GM23248 (cell line): ENCODE data around the gene RBBP6.

Source experiments
- EZH2 ChIP-seq: fragments of 200-600 bp; sonication (generic); IDR thresholded peaks from 2 replicates; pipeline ENCODE4 v1.6.1; 2018; ENCODE audit warnings: antibody characterized with exemption, mild to moderate bottlenecking; ENCODE audit not compliant: insufficient read depth, poor library complexity, severe bottlenecking
- EZH2phosphoT487 ChIP-seq: fragments of 200-600 bp; sonication (generic); IDR thresholded peaks from 2 replicates; pipeline ENCODE4 v1.6.1; 2018; ENCODE audit warnings: antibody characterized with exemption, moderate library complexity, mild to moderate bottlenecking, low read depth; ENCODE audit not compliant: insufficient read depth

DNA sequence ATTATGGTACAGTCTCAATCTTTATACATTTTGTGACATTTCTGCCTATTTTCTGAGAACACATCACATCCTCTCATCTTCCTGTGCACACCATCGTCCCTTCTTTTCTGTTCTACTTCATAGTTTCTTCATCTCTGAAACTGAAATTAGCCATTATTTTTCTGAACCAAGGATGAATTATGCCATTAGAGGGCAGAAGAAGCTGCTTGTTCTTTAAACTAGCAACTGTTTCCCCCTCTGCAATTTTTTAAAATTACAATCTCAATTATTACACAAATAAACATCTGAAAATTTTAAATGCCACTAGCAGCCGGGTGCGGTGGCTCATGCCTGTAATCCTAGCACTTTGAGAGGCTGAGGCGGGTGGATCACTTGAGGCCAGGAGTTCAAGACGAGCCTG is 41.3 kb downstream of the RBBP6 start:
- no peak for TF ChIP-seq EZH2
- TF ChIP-seq EZH2phosphoT487: no peak
